ENCODE measurements around the gene PDE4B. TPM values are rescaled to one million over a fixed set of nuclear protein-coding genes. Genes with fewer than 3 reads are reported as not detected.

The PDE4B gene
- total RNA-seq, 1 experiment from 2014 or later = 1.4 TPM

DNA sequence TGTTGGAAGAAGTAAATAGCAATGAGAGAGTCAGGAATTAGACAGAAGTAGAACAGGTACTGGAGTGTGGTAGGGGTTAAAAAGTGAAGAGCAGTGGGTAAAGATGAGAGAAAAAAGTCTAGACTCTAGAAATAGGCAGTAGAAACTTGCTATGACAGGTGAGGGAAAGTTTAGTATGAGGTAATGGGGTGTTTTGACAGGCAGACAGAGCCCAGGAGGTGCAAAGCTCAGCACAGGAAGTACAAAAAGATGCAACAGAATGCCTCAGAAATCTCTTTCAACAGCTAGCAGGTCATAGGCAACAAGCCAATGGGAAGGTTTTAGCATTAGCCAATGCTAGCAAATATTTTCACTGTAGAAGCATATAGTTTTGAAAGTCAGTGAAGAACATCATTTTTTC lies 422.2 kb downstream of the PDE4B start:
- Histone ChIP-seq H3K9me3 (ENCODE audit: low read length) (no peaks in the 10 kb centered on the region), H3K79me2 (ENCODE audit: low read length) (no peaks in the 10 kb centered on the region), H3K9me2 (replicated peaks; ENCODE audit: low read length) (no peaks in the 10 kb centered on the region), H3K4me1 (ENCODE audit: insufficient read depth, low read length) (no peaks in the 10 kb centered on the region), H3K4me3 (ENCODE audit: low read length) (no peak overlapping the region), H3K36me3 (ENCODE audit: low read depth, low read length) (no peaks in the 10 kb centered on the region), H4K20me1 (ENCODE audit: low read length) (no peaks in the 10 kb centered on the region), H3K27me3 (ENCODE audit: low read length) (peaks cover 20% of the 10 kb centered on the region; the same call in 1 of the 2 replicates), H3K27ac (ENCODE audit: low read length) (no peak overlapping the region), H3K4me2 (ENCODE audit: low read length) (no peak overlapping the region), H3K9ac (ENCODE audit: low read length) (no peak overlapping the region), H2AFZ (ENCODE audit: low read length) (no peak overlapping the region), H3F3A (ENCODE audit: low read length, unreplicated experiment) (no peaks in the 10 kb centered on the region)
- CTCF ChIA-PET = no interaction called here
- intact Hi-C loops (cut with micrococcal nuclease) = no loop called here
- BruUV-seq (replicated peaks) = no TSS peak
- ATAC-seq (no peak), DNase-seq (no peak)
- TF ChIP-seq EZH2 (IDR thresholded peaks at IDR 0.05; ENCODE audit: low read length, unreplicated experiment) (no peak), EZH2phosphoT487 (IDR thresholded peaks at IDR 0.05; ENCODE audit: borderline replicate concordance, low read length) (no peak), CTCF (conservative IDR thresholded peaks at IDR 0.05; ENCODE audit: low read depth, low read length) (no peak)
- POLR2A ChIA-PET (ENCODE audit: unreplicated experiment) = no interaction called here

- intact Hi-C loops (cut with micrococcal nuclease) = no loop called here
- CTCF ChIA-PET = no interaction called here
These were observed 424.3 kb downstream of the PDE4B start for GRCh38 chr1:66217021-66217420.

More at GRCh38 chr1:66217021-66217420, 424.3 kb downstream of the PDE4B start:
- no peak for TF ChIP-seq EZH2 (IDR thresholded peaks at IDR 0.05; ENCODE audit: low read length, unreplicated experiment)
- no peak for TF ChIP-seq CTCF (conservative IDR thresholded peaks at IDR 0.05; ENCODE audit: low read depth, low read length)
- TF ChIP-seq EZH2phosphoT487 (IDR thresholded peaks at IDR 0.05; ENCODE audit: borderline replicate concordance, low read length) = no peak
- Histone ChIP-seq H3K27ac (ENCODE audit: low read length) (no peak overlapping the region), H3K4me2 (ENCODE audit: low read length) (no peak overlapping the region), H3K27me3 (ENCODE audit: low read length) (peaks cover 16% of the 10 kb centered on the region; the same call in 1 of the 2 replicates), H4K20me1 (ENCODE audit: low read length) (no peaks in the 10 kb centered on the region), H3K4me3 (ENCODE audit: low read length) (no peak overlapping the region), H3K9ac (ENCODE audit: low read length) (no peak overlapping the region), H2AFZ (ENCODE audit: low read length) (no peak overlapping the region), H3K79me2 (ENCODE audit: low read length) (no peaks in the 10 kb centered on the region), H3F3A (ENCODE audit: low read length, unreplicated experiment) (no peaks in the 10 kb centered on the region), H3K36me3 (ENCODE audit: low read depth, low read length) (no peaks in the 10 kb centered on the region), H3K4me1 (ENCODE audit: insufficient read depth, low read length) (no peaks in the 10 kb centered on the region), H3K9me3 (ENCODE audit: low read length) (no peaks in the 10 kb centered on the region), H3K9me2 (replicated peaks; ENCODE audit: low read length) (no peaks in the 10 kb centered on the region)
- POLR2A ChIA-PET (ENCODE audit: unreplicated experiment) = no interaction called here
- ATAC-seq (no peak), DNase-seq (peak; percentile 56)
- BruUV-seq (replicated peaks) = no TSS peak

Measured in PC-3 (cell line).